GM21825 (cell line): Measurements from ENCODE around the gene MACROD2.

Experiments
- ATAC-seq: cut with Tn5 transposase; IDR thresholded peaks from one replicate; pipeline ENCODE4 v1.9.1; 2021; ENCODE audit warnings: mild to moderate bottlenecking, moderate library complexity; ENCODE audit not compliant: unreplicated experiment

MACROD2 gene

GRCh38 chr20:14632906-14633305 lies 637.6 kb downstream of the MACROD2 start:
- ATAC-seq: no peak

- no peak for ATAC-seq
Observed at GRCh38 chr20:14633507-14633906, 638.2 kb downstream of the MACROD2 start.

- no peak for ATAC-seq
Observed at GRCh38 chr20:14634665-14635064, 639.3 kb downstream of the MACROD2 start.

- ATAC-seq: no peak
Observed at GRCh38 chr20:14637441-14637840, 642.1 kb downstream of the MACROD2 start.

GRCh38 chr20:14643146-14643545 lies 647.8 kb downstream of the MACROD2 start:
- no peak for ATAC-seq

GRCh38 chr20:14643556-14643955 lies 648.2 kb downstream of the MACROD2 start:
- no peak for ATAC-seq

GRCh38 chr20:14644306-14645097 lies 649.2 kb downstream of the MACROD2 start:
- ATAC-seq: no peak

GRCh38 chr20:14647016-14647415 lies 651.7 kb downstream of the MACROD2 start:
- no peak for ATAC-seq

GRCh38 chr20:14649662-14650061 lies 654.3 kb downstream of the MACROD2 start:
- no peak for ATAC-seq

GRCh38 chr20:14657266-14658005 lies 662.1 kb downstream of the MACROD2 start:
- no peak for ATAC-seq

- ATAC-seq: no peak
Observed at GRCh38 chr20:14664101-14664500, 668.8 kb downstream of the MACROD2 start.

GRCh38 chr20:14666696-14667095 lies 671.4 kb downstream of the MACROD2 start:
- no peak for ATAC-seq

GRCh38 chr20:14667226-14667625 lies 671.9 kb downstream of the MACROD2 start:
- ATAC-seq: no peak

GRCh38 chr20:14672066-14672465 lies 676.8 kb downstream of the MACROD2 start:
- ATAC-seq: no peak

- ATAC-seq: no peak
Observed at GRCh38 chr20:14673164-14673563, 677.8 kb downstream of the MACROD2 start.

- ATAC-seq: no peak
Observed at GRCh38 chr20:14677455-14677854, 682.1 kb downstream of the MACROD2 start.

- ATAC-seq: no peak
Observed at GRCh38 chr20:14685183-14685582, 689.9 kb downstream of the MACROD2 start.

GRCh38 chr20:14687313-14687712 lies 692.0 kb downstream of the MACROD2 start:
- no peak for ATAC-seq

- no peak for ATAC-seq
Observed at GRCh38 chr20:14688005-14688404, 692.7 kb downstream of the MACROD2 start.

GRCh38 chr20:14691994-14692393 lies 696.7 kb downstream of the MACROD2 start:
- no peak for ATAC-seq

- ATAC-seq: no peak
Observed at GRCh38 chr20:14696478-14696877, 701.2 kb downstream of the MACROD2 start.

GRCh38 chr20:14696937-14697336 lies 701.6 kb downstream of the MACROD2 start:
- ATAC-seq: no peak
